ENCODE measurements around the gene ENOX1.

GRCh38 chr13:43652760-43653159 is 134.0 kb downstream of the ENOX1 start:
- TF ChIP-seq POLR2AphosphoS5 (IDR thresholded peaks at IDR 0.05; ENCODE audit: borderline replicate concordance, low read depth, low read length), result no peak
- TF ChIP-seq EZH2 (IDR thresholded peaks at IDR 0.05), result no peak
- TF ChIP-seq FOXP2 (optimal IDR thresholded peaks at IDR 0.05; ENCODE audit: control extremely low read depth, extremely low read length, insufficient read depth), result no peak

Data from SK-N-MC (cell line).